ENCODE results near the gene RHOV. TPM values are rescaled to one million over a fixed set of nuclear protein-coding genes. Genes with fewer than 3 reads are reported as not detected.

The RHOV gene
- total and polyA plus RNA-seq, 2 of the 4 experiments (the other 2 are of a cell fraction): 0.10 TPM; not detected in 1

DNA sequence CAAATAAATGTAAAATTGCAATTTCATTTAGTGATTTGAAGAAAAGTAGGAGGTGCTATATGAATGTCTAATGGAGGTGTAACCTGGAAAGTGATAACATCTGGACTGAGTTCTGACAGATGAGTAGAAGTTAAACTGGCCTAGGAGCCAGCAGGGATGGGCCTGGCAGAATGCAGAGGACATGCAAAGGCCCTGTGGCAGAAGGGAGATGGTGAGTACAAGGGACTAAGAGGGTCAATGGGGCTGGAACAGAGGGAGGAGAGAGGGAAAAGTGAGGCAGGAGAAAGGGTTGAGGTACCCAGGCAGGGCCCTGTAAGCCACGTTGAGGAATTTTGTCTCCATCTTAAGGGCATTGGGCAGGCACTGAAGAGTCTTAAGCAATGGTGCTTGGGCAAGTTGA is 42.2 kb downstream of the RHOV start:
- H3K36me3 ChIP-seq (ENCODE audit: control insufficient read depth, insufficient read depth, low read length): no peaks in the 10 kb centered on the region
- ChIA-PET CTCF (no interaction called here), POLR2A (ENCODE audit: unreplicated experiment) (no interaction called here)
- H3K9me3 ChIP-seq (ENCODE audit: control insufficient read depth, insufficient read depth, low read length): no peaks in the 10 kb centered on the region
- H3K4me1 ChIP-seq (ENCODE audit: control insufficient read depth, insufficient read depth, low read length): no peaks in the 10 kb centered on the region; the same call in 1 of the 2 replicates
- no TSS peak for BruUV-seq (replicated peaks)
- in situ Hi-C loops (cut with MboI; ENCODE audit: low sequenced_read_pairs) (no loop called here), dilution Hi-C loops (cut with HindIII; ENCODE audit: low sequenced_read_pairs, unreplicated experiment) (no loop called here), intact Hi-C loops (cut with micrococcal nuclease) (no loop called here)
- no peak overlapping the region for H3K27ac ChIP-seq (ENCODE audit: insufficient read depth, low read length)
- no peak for DNase-seq
- no peak overlapping the region for H4K5ac ChIP-seq (ENCODE audit: low read depth, low read length)
- H2BK120ac ChIP-seq (ENCODE audit: low read depth, low read length): no peak overlapping the region
- H2BK20ac ChIP-seq (ENCODE audit: low read depth, low read length): no peak overlapping the region
- TF ChIP-seq, protein P1, sequence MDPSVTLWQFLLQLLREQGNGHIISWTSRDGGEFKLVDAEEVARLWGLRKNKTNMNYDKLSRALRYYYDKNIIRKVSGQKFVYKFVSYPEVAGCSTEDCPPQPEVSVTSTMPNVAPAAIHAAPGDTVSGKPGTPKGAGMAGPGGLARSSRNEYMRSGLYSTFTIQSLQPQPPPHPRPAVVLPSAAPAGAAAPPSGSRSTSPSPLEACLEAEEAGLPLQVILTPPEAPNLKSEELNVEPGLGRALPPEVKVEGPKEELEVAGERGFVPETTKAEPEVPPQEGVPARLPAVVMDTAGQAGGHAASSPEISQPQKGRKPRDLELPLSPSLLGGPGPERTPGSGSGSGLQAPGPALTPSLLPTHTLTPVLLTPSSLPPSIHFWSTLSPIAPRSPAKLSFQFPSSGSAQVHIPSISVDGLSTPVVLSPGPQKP (IDR thresholded peaks at IDR 0.05; ENCODE audit: borderline replicate concordance, low read depth, low read length): no peak
- TF ChIP-seq FOS (IDR thresholded peaks at IDR 0.05; ENCODE audit: low read depth, low read length) (no peak), RAD21 (IDR thresholded peaks at IDR 0.05; ENCODE audit: low read length) (no peak), RCOR1 (IDR thresholded peaks at IDR 0.05; ENCODE audit: insufficient replicate concordance, low read length) (no peak), SMC3 (IDR thresholded peaks at IDR 0.05; ENCODE audit: low read depth, low read length) (no peak), BHLHE40 (IDR thresholded peaks at IDR 0.05; ENCODE audit: low read depth, low read length) (no peak)
- TF ChIP-seq, protein P2, sequence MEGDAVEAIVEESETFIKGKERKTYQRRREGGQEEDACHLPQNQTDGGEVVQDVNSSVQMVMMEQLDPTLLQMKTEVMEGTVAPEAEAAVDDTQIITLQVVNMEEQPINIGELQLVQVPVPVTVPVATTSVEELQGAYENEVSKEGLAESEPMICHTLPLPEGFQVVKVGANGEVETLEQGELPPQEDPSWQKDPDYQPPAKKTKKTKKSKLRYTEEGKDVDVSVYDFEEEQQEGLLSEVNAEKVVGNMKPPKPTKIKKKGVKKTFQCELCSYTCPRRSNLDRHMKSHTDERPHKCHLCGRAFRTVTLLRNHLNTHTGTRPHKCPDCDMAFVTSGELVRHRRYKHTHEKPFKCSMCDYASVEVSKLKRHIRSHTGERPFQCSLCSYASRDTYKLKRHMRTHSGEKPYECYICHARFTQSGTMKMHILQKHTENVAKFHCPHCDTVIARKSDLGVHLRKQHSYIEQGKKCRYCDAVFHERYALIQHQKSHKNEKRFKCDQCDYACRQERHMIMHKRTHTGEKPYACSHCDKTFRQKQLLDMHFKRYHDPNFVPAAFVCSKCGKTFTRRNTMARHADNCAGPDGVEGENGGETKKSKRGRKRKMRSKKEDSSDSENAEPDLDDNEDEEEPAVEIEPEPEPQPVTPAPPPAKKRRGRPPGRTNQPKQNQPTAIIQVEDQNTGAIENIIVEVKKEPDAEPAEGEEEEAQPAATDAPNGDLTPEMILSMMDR (conservative IDR thresholded peaks at IDR 0.05; ENCODE audit: low read depth, low read length): no peak
- no peak overlapping the region for H2AK5ac ChIP-seq (ENCODE audit: low read depth, low read length)
- no peak overlapping the region for H2AFZ ChIP-seq (replicated peaks; ENCODE audit: low read length, poor library complexity)
- H3K4me3 ChIP-seq (ENCODE audit: insufficient read depth, low read depth, low read length): no peak overlapping the region
- H4K8ac ChIP-seq (ENCODE audit: low read depth in 2 of 2, low read length in 2 of 2): no peak overlapping the region
- H3K18ac ChIP-seq (ENCODE audit: low read depth, low read length): no peak overlapping the region
- no peak overlapping the region for H3K4me2 ChIP-seq (ENCODE audit: low read depth, low read length)
- no peak overlapping the region for H2AK9ac ChIP-seq (replicated peaks; ENCODE audit: low read depth, low read length, poor library complexity)
- H3K27me3 ChIP-seq (ENCODE audit: control insufficient read depth, insufficient read depth, low read length): peaks cover 6% of the 10 kb centered on the region; the same call in 1 of the 2 replicates
- ATAC-seq (ENCODE audit: low read depth): no peak
- no peaks in the 10 kb centered on the region for H4K20me1 ChIP-seq (ENCODE audit: insufficient read depth, low read length)
- H3K79me1 ChIP-seq (ENCODE audit: low read depth in 1 of 2, low read length in 2 of 2): no peaks in the 10 kb centered on the region
- no peak overlapping the region for H3K4ac ChIP-seq (ENCODE audit: low read depth, low read length)
- no peak overlapping the region for H3K14ac ChIP-seq (replicated peaks; ENCODE audit: low read depth, low read length)
- H3K9me1 ChIP-seq (ENCODE audit: insufficient read depth, low read length): no peaks in the 10 kb centered on the region
- no peak overlapping the region for H2BK15ac ChIP-seq (ENCODE audit: low read depth, low read length)
- 60% methylated on average over 1 of the region's 1 CpG; no CpG with 5 or more reads in 1 of the 2 experiments for WGBS, 2 experiments (ENCODE audit: extremely low coverage in 2 of 2, insufficient read length in 1 of 2)
- H3K23ac ChIP-seq (ENCODE audit: low read depth, low read length): no peak overlapping the region
- no peak overlapping the region for H3K56ac ChIP-seq (ENCODE audit: extremely low read depth, insufficient read depth, low read length)
- H3K9ac ChIP-seq (ENCODE audit: low read depth, low read length): no peak overlapping the region
- no peak overlapping the region for H2BK5ac ChIP-seq (ENCODE audit: low read depth, low read length, poor library complexity, severe bottlenecking)
- H4K91ac ChIP-seq (ENCODE audit: insufficient read depth, low read depth, low read length): no peak overlapping the region

Measured in IMR-90 (cell line).